GM04503 (cell line): Measurements from ENCODE around the gene RPS6KA6.
"Not testable (repeated sequence)": the region's sequence is repeated elsewhere in the genome, so short reads cannot be mapped to it uniquely, and the experiment has no call there.

Experiments
- DNase-seq: peaks from one replicate; pipeline ENCODE4 v3.0.0-alpha.2; 2012; ENCODE audit warnings: low read depth

Gene RPS6KA6

DNA sequence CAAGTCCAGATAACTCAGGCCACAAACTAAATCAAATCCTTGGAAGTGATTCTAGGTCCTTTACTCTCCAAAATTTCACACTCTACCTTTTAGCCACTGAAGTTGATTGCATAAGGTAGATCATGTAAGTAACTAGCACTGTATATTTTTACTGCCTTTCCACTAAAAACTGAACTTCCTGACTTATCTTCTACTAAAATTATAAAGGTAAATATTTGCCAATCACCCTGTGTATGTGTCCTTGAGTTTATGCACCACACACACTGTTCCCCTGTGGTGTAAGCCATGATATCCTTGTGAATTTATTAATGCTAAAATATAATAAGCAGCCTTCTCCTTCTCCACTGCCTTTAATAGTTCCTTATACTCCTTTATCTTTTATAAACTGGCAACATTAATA lies 25.6 kb downstream of the RPS6KA6 start:
- DNase-seq, result no peak

DNA sequence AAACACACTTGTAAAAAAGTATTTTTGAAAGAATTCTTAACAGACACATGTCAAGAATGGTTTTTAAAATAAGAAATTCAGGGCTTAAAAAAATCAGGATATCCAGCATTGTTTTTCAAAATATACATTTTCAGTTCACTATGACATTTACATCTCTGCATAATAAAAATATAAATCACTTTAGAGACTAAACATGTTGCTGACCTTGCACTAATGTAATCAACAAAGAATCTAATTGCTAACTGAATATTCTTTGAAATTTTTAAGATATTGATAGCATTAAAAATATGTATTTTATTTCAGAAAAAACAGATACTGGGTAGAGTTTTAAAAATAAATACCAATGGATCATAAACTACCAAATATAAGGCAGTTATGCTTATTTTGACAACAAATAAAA lies 26.4 kb downstream of the RPS6KA6 start:
- no peak for DNase-seq

DNA sequence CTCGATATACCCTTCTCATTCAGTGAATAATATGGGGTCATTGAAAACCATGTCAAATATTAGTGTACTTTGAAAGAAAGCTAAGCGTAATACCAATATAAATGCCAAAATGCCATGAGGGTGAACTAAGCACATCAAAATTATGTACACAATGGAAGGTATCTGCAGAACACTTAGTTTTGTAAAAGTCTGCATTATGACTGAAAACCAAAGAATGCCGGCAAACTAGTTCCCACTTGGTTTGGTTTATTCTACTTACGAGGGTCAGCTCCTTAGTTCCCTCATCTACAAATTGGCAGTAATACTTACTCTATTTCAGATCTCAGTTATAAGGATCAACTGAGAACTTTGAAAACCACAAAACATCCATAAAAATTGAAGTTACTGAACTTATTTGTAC lies 27.3 kb downstream of the RPS6KA6 start:
- no peak for DNase-seq

- DNase-seq, result no peak
Observed at GRCh38 chrX:84156821-84157220, 31.2 kb downstream of the RPS6KA6 start.

GRCh38 chrX:84155938-84156337 lies 32.1 kb downstream of the RPS6KA6 start:
- DNase-seq, result no peak

- no peak for DNase-seq
Observed at GRCh38 chrX:84153538-84153937, 34.5 kb downstream of the RPS6KA6 start.

DNA sequence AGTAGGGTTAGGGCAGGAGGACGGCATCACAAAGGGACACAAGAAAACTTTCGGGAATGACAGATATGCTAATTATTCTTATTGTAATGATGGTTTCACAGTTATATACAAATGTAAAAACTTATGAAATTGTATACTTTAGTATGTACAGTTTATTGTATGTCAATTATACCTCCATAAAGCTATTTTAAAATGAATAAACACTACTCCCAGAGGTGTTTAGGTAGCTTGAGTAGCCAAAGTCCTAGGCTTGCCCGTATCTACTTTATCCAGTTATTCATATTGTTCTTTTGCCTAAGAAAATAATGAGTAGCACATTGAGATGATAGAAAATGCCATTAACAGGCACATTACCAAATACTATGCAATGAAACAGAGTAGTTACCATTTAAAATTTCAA lies 43.0 kb downstream of the RPS6KA6 start:
- no peak for DNase-seq

DNA sequence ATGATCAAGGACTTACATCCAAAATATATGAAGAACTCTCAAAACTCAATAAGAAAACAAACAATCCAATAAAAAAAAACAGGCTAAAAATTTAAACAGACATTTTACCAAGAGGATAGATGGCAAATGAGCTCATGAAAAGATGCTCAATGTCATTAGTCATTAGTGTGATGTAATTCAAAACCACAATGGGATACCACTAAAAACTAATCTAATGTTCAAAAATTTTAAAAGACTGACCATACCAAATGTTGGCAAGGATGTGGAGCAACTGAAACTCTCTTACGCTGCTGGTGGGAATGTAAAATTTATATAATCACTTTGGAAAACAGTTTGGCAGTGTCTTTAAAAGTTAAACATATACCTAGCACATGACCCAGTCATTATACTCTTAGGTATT lies 43.7 kb downstream of the RPS6KA6 start:
- DNase-seq, result no peak

GRCh38 chrX:84133023-84133422 lies 55.0 kb downstream of the RPS6KA6 start:
- no peak for DNase-seq

- DNase-seq, result no peak
Observed at GRCh38 chrX:84123585-84123984, 64.4 kb downstream of the RPS6KA6 start.

DNA sequence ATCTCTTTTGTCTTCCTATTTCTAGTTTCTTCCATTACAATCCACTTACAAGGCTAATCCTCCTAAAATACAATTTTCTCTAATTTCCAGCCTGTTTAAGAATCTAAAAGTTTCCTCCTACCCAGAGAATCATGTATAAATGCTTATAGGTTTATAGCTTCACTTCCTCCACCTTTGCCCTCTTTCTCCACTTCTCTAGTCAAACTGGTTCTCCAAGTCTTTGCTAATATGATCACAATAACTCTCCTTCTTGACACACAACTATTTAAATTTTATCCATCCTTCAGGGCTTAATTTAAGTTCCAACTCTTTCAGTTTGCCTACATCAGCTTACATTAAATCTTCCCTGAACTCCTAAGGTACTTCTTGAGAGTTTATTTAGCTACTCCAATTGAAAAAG lies 69.2 kb downstream of the RPS6KA6 start:
- no peak for DNase-seq

DNA sequence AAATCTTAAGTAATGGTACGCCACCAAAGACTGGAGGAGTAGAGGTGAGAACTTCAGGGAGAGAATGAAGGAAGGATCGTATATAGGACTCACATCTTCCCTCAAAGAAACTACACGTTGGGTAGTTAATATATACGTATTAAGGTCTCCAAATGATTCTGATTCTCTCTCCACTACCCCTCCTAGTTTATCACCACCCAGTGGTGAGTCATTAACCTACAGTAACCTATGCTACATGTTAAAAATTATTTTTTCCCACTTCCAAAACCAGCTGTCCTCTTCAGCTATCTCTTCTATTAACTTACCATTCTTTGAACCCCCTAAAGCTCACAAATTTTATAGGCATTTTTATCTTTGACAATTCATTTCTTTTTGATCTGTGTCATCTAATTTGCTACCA lies 69.7 kb downstream of the RPS6KA6 start:
- no peak for DNase-seq

GRCh38 chrX:84108584-84108983 lies 79.4 kb downstream of the RPS6KA6 start:
- DNase-seq, result no peak

GRCh38 chrX:84099120-84099519 lies 88.9 kb downstream of the RPS6KA6 start:
- no peak for DNase-seq

- not testable (repeated sequence) for DNase-seq
Observed at GRCh38 chrX:84079479-84080197, 108.4 kb downstream of the RPS6KA6 start.

DNA sequence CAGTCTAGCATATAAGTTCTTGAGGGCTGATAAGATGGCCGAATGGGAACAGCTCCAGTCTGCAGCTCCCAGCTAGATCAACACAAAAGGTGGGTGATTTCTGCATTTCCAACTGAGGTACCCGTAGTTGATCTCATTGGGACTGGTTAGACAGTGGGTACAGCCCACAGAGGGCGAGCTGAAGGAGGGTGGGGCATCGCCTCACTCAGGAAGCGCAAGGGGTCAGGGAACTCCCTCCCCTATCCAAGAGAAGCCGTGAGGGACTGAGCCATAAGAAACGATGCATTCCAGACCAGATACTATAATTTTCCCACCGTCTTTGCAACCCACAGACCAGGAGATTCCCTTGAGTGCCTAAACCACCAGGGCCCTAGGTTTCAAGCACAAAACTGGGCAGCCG lies 109.0 kb downstream of the RPS6KA6 start:
- DNase-seq, result no peak

DNA sequence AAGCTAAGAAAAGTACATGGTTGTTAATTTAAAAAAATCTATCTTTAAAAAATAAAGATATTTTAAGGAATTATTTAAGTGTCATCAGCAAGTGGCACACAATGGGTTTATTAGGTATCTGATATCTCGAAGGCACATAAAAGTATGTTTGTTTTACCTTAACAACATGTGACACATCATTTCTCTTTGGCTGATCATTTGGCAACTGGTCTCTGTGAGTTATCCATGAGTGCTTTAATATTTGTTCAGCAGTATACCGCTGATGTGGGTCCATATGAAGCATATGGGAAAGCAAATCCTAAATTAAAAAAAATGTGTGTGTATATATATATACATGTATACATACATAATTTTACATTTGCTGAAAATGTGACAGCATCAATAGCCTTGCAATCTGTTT lies 123.2 kb downstream of the RPS6KA6 start:
- DNase-seq, result no peak

GRCh38 chrX:84064164-84064563 lies 123.8 kb downstream of the RPS6KA6 start:
- DNase-seq, result peak; percentile 4

- no peak for DNase-seq
Observed at GRCh38 chrX:84047339-84047738, 140.7 kb downstream of the RPS6KA6 start.

DNA sequence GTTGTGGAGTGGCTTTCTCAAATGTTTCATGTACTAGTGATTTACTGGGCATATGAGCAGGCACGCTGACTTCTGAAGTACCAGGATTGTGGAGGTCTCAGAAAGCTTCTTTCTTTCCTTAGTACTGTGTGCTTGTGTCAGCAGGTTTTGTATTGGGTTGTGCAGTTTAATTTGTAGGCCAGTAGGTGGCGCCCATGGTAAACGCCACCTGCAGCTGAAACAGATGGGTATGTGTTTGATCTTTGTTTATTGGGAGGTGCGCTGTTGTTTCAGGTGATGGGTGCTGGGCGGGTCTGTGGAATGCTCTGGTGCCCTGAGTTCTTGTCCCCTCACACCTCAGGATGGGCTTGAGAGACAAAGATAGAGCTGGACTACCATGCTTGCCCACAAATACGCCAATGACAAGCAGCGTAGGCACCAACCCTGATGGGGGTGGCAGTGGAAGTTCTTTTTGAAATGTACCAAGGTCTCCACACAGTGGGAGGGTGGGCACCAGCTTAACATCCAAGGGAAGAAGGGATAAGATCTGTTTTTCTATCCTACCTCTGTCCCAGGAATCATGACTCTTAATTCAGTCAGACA lies 141.5 kb downstream of the RPS6KA6 start:
- DNase-seq, result peak; percentile 0

DNA sequence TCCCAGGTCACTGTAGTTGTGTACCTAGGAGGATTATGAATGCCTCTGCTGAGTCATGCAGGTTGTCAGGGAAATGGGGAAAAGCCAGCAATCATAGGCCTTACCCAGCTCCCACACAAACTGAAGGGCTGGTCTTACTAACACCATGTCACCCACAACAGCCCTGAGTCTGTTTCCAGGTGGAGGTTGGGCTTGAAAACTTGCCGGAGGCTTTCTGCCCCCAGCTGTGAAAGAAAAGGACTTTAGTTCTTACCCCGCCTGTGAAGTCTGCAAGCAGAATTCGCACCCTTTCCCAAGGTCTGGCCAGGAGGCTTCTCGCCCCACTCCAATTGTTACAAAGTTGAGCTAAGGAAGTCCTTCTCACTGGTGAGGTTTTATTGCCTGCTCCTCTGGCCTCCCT lies 143.9 kb downstream of the RPS6KA6 start:
- no peak for DNase-seq
